Measurements from ENCODE around the gene FAN1.

DNA sequence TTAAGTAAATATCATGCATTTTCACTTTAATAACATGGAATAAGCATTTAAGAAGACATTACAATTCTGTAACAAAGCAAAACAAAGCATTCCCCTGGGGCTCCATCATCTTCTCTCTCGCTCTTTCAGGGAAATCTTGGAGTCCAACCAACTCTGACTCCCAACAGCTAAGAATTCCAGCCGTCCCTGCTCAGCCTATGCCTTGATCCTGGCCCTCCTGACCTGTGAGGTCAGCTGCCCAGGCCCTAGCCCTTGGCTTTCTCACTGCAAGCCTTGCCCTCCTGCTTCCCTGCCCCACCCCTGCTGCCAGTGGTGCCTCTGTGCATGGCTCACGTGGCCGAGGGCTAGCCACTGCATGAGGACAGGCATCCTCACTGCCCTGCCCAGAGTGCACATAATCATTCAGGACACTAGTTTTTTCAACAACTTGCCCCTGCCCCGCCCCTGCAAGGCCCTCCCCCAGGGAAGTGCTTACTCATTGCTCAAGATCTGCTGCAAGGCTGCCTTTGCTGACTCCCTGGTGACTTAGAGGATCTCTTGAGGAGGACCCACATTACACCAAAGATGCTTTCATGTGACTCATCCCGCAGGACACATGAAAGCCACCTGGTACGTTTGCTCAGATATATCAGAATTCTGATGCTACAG lies 50.1 kb downstream of the FAN1 start:
- TF ChIP-seq, protein P1, sequence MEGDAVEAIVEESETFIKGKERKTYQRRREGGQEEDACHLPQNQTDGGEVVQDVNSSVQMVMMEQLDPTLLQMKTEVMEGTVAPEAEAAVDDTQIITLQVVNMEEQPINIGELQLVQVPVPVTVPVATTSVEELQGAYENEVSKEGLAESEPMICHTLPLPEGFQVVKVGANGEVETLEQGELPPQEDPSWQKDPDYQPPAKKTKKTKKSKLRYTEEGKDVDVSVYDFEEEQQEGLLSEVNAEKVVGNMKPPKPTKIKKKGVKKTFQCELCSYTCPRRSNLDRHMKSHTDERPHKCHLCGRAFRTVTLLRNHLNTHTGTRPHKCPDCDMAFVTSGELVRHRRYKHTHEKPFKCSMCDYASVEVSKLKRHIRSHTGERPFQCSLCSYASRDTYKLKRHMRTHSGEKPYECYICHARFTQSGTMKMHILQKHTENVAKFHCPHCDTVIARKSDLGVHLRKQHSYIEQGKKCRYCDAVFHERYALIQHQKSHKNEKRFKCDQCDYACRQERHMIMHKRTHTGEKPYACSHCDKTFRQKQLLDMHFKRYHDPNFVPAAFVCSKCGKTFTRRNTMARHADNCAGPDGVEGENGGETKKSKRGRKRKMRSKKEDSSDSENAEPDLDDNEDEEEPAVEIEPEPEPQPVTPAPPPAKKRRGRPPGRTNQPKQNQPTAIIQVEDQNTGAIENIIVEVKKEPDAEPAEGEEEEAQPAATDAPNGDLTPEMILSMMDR (IDR thresholded peaks at IDR 0.05), result no peak
- TF ChIP-seq POLR2AphosphoS5 (IDR thresholded peaks at IDR 0.05) (no peak), POLR2A (IDR thresholded peaks at IDR 0.05) (no peak)
